DND-41 (cell line): ENCODE results near the gene RAD51B.

ENCODE experiments used
- CTCF ChIP-seq: IDR thresholded peaks from 2 replicates; pipeline ENCODE4 v1.5.1; 2012; ENCODE audit warnings: borderline replicate concordance, low read length, moderate library complexity, mild to moderate bottlenecking; ENCODE audit not compliant: poor library complexity, severe bottlenecking; ENCODE audit errors: extremely low read depth
- EZH2 ChIP-seq: IDR thresholded peaks from 3 replicates; pipeline ENCODE4 v1.6.1; 2012; ENCODE audit warnings: borderline replicate concordance, low read depth, mild to moderate bottlenecking, moderate library complexity, low read length, inconsistent platforms; ENCODE audit not compliant: severe bottlenecking

- no peak for TF ChIP-seq CTCF
- TF ChIP-seq EZH2, result no peak
Measured at GRCh38 chr14:68249661-68250451, 430.3 kb downstream of the RAD51B start.
